ENCODE data around the gene CCL27. TPM values are rescaled to one million over a fixed set of nuclear protein-coding genes. Genes with fewer than 3 reads are reported as not detected.
A peak's percentile ranks its signal among the peaks of the same experiment; 100 is the strongest.

The CCL27 gene
- total RNA-seq, 1 experiment from 2014 or later, result not detected

GRCh38 chr9:34674440-34674839 lies 12.0 kb upstream of the CCL27 start:
- no peak for DNase-seq (ENCODE audit: unreplicated experiment)
- intact Hi-C loops (cut with micrococcal nuclease), result no loop called here

GRCh38 chr9:34671307-34671706 lies 8.8 kb upstream of the CCL27 start:
- no peak for DNase-seq (ENCODE audit: unreplicated experiment)
- no peaks in the 10 kb centered on the region for H3K4me1 Mint-ChIP-seq (ENCODE audit: insufficient read depth, unreplicated experiment)
- CTCF ChIA-PET, result interaction anchor here (0.5 to 1.3 kb wide), 2 partner anchors 31 to 56 kb away, joined by 3 to 4 read pairs; no protein-coding TSS in a partner anchor
- H3K36me3 Mint-ChIP-seq (ENCODE audit: insufficient read depth, unreplicated experiment), result peaks cover 12% of the 10 kb centered on the region
- H3K4me3 Mint-ChIP-seq (ENCODE audit: unreplicated experiment), result no peak overlapping the region
- H3K27me3 Mint-ChIP-seq (ENCODE audit: insufficient read depth, unreplicated experiment), result no peaks in the 10 kb centered on the region
- peaks cover 7% of the 10 kb centered on the region for H3K9me3 Mint-ChIP-seq (ENCODE audit: unreplicated experiment)
- no TSS peak for BruUV-seq (replicated peaks)
- TF ChIP-seq CTCF (IDR thresholded peaks at IDR 0.05; ENCODE audit: unreplicated experiment), result no peak
- no peak overlapping the region for H3K27ac Mint-ChIP-seq (ENCODE audit: low read depth, unreplicated experiment)
- POLR2A ChIA-PET, result no interaction called here
- intact Hi-C loops (cut with micrococcal nuclease), result no loop called here

More at GRCh38 chr9:34674440-34674839, 12.0 kb upstream of the CCL27 start:
- ChIA-PET CTCF (interaction anchor here (0.7 to 1.8 kb wide), 3 partner anchors 28 to 820 kb away, joined by 3 to 4 read pairs (median 3); no protein-coding TSS in a partner anchor), POLR2A (interaction anchor here (0.7 kb wide), 1 partner anchor 1151 kb away, joined by 3 read pairs; no protein-coding TSS in a partner anchor)
- Mint-ChIP-seq H3K4me1 (ENCODE audit: insufficient read depth, unreplicated experiment) (no peaks in the 10 kb centered on the region), H3K9me3 (ENCODE audit: unreplicated experiment) (peaks cover 1% of the 10 kb centered on the region), H3K27ac (ENCODE audit: low read depth, unreplicated experiment) (no peak overlapping the region), H3K36me3 (ENCODE audit: insufficient read depth, unreplicated experiment) (peaks cover 9% of the 10 kb centered on the region), H3K4me3 (ENCODE audit: unreplicated experiment) (no peak overlapping the region), H3K27me3 (ENCODE audit: insufficient read depth, unreplicated experiment) (no peaks in the 10 kb centered on the region)
- no TSS peak for BruUV-seq (replicated peaks)
- no peak for TF ChIP-seq CTCF (IDR thresholded peaks at IDR 0.05; ENCODE audit: unreplicated experiment)

DNA sequence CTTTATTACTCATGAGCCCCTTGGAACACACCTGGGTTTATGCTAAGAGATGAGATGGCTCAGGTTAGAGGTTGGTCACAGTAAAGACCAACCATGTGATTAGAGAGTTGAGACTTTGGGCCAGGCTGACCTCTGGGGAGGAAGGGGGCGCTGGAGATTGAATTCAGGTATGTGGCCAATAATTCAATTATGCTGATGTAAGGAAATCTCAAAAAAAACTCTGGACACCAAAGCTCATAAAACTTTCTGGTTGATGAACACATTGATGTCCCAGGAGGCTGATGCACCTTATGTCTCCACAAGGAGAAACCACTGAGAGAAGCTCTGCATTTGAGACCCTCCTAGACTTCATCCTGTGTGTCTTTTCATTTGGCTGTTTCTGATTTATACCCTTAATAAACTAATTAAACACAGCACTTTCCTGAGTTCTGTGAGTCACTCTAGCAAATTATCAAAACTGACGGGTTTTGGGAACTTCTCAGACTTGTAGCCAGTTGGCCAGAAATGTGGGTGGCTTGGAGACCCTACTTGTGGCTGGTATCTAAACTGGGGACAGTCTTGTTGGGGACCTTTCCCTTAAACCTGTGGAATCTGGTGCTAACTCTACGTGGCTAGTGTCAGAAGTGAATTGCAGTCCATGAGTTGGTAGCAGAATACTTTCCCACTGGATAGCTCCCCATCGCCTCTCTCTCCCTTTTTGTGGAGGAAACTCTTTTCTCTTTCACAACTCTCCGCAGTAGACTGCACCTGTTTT lies 7.5 kb upstream of the CCL27 start:
- H3K27me3 Mint-ChIP-seq (ENCODE audit: insufficient read depth, unreplicated experiment), result no peaks in the 10 kb centered on the region
- intact Hi-C loops (cut with micrococcal nuclease), result no loop called here
- no peak for TF ChIP-seq CTCF (IDR thresholded peaks at IDR 0.05; ENCODE audit: unreplicated experiment)
- no peaks in the 10 kb centered on the region for H3K4me1 Mint-ChIP-seq (ENCODE audit: insufficient read depth, unreplicated experiment)
- no TSS peak for BruUV-seq (replicated peaks)
- no peak for DNase-seq (ENCODE audit: unreplicated experiment)
- ChIA-PET POLR2A (no interaction called here), CTCF (interaction anchor here (0.6 to 1.3 kb wide), 2 partner anchors 33 to 323 kb away, joined by 3 to 4 read pairs; no protein-coding TSS in a partner anchor)
- peaks cover 21% of the 10 kb centered on the region for H3K36me3 Mint-ChIP-seq (ENCODE audit: insufficient read depth, unreplicated experiment)
- H3K9me3 Mint-ChIP-seq (ENCODE audit: unreplicated experiment), result peaks cover 7% of the 10 kb centered on the region
- H3K4me3 Mint-ChIP-seq (ENCODE audit: unreplicated experiment), result no peak overlapping the region
- no peak overlapping the region for H3K27ac Mint-ChIP-seq (ENCODE audit: low read depth, unreplicated experiment)

DNA sequence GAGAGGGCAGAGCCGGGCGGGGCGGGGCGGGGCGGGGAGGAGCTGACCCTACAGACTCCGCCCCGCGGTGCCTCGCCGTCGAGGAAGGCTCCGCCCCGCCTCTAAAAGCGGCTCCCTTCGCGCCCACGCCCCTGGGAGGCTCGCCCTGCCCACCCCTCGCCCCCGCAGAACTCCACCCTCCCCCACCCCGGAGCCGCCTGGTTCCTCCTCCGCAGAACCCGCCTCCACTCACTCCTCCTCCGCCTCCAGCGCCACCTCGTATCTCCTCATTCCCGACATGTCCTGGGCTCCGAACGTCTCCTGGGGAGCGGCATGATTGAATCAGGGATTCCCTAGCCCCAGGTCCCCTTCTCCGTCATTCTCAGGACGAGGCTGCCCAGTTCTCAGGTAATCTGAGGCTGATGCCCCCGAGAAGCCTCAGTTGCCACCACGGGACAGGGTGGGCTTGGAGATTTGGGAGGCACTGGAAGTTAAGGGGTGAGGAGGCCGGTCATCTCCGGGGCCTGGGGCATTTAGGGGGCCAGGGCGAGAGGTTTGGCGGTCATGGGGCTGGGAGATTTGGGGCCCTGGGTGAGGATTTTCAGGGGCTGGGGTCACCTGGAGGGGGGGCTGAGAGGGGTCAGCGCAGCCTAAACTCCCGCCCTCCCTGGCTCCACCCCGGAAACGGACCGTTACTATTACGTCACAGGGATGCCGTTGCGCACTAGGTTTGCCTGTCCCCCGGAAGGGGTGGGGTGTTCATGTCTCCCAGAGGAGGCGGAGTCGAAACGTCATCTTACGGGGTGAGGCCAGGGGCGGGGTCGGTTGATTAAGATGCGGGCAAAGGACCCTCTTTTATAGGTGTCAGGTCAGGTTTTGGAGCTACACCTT lies 3.2 kb upstream of the CCL27 start:
- ChIA-PET POLR2A (interaction anchor here (0.6 to 2.7 kb wide), 8 partner anchors 14 to 53 kb away, joined by 3 to 11 read pairs (median 4); partner anchors contain the start of genes CCL21, GALT, IL11RA and SIGMAR1), CTCF (interaction anchor here (0.6 to 1.5 kb wide), 5 partner anchors 17 to 146 kb away, joined by 3 to 5 read pairs (median 4); no protein-coding TSS in a partner anchor)
- Mint-ChIP-seq H3K36me3 (ENCODE audit: insufficient read depth, unreplicated experiment) (peaks cover 21% of the 10 kb centered on the region), H3K27ac (ENCODE audit: low read depth, unreplicated experiment) (peak overlapping the region; percentile 96), H3K4me1 (ENCODE audit: insufficient read depth, unreplicated experiment) (peaks cover 17% of the 10 kb centered on the region), H3K9me3 (ENCODE audit: unreplicated experiment) (peaks cover 7% of the 10 kb centered on the region), H3K27me3 (ENCODE audit: insufficient read depth, unreplicated experiment) (no peaks in the 10 kb centered on the region), H3K4me3 (ENCODE audit: unreplicated experiment) (peak overlapping the region; percentile 92)
- BruUV-seq (replicated peaks), result TSS peak; percentile 65
- no peak for TF ChIP-seq CTCF (IDR thresholded peaks at IDR 0.05; ENCODE audit: unreplicated experiment)
- intact Hi-C loops (cut with micrococcal nuclease), result loop anchor here (2.0 kb wide), 1 partner anchor 19 kb away; the partner anchor contains the start of gene GALT
- DNase-seq (ENCODE audit: unreplicated experiment), result peak; percentile 94
